H9 (cell line): ENCODE measurements around the gene ZCCHC17. TPM values are rescaled to one million over a fixed set of nuclear protein-coding genes. Genes with fewer than 3 reads are reported as not detected.

ENCODE experiments used
- DNase-seq: peaks from one replicate; pipeline ENCODE4 v3.0.0-alpha.2; 2017
- H2AFZ ChIP-seq: one replicate; pipeline ENCODE4 v1.6.1; 2013; ENCODE audit warnings: mild to moderate bottlenecking, low read length, control low read depth, moderate library complexity
- H2AK5ac ChIP-seq: 2 replicates; pipeline ENCODE4 v1.6.1; 2013; ENCODE audit warnings: low read length, control low read depth, mixed read lengths; ENCODE audit not compliant: insufficient read length
- H2BK120ac ChIP-seq: one replicate; pipeline ENCODE4 v1.6.1; 2013; ENCODE audit warnings: low read depth, mild to moderate bottlenecking, low read length, control low read depth, inconsistent platforms; ENCODE audit not compliant: poor library complexity, severe bottlenecking
- H2BK12ac ChIP-seq: 2 replicates; pipeline ENCODE4 v1.6.1; 2013; ENCODE audit warnings: low read length, control low read depth, mixed read lengths, low read depth; ENCODE audit not compliant: insufficient read length
- H2BK15ac ChIP-seq: 2 replicates; pipeline ENCODE4 v1.6.1; 2013; ENCODE audit warnings: low read depth, low read length, control low read depth
- H2BK20ac ChIP-seq: one replicate; pipeline ENCODE4 v1.6.1; 2013; ENCODE audit warnings: low read depth, mild to moderate bottlenecking, low read length, control low read depth, inconsistent platforms; ENCODE audit not compliant: poor library complexity, severe bottlenecking
- H2BK5ac ChIP-seq: 2 replicates; pipeline ENCODE4 v1.6.1; 2013; ENCODE audit warnings: low read length, control low read depth, mixed read lengths; ENCODE audit not compliant: insufficient read length
- H3K14ac ChIP-seq: 2 replicates; pipeline ENCODE4 v1.6.1; 2013; ENCODE audit warnings: low read length, control low read depth; ENCODE audit not compliant: insufficient read depth
- H3K18ac ChIP-seq: 2 replicates; pipeline ENCODE4 v1.6.1; 2013; ENCODE audit warnings: low read depth, mild to moderate bottlenecking, mixed read lengths, low read length, control low read depth; ENCODE audit not compliant: insufficient read length
- H3K23ac ChIP-seq: 2 replicates; pipeline ENCODE4 v1.6.1; 2013; ENCODE audit warnings: low read length, control low read depth, mixed read lengths, low read depth; ENCODE audit not compliant: insufficient read length
- H3K23me2 ChIP-seq: 2 replicates; pipeline ENCODE4 v1.6.1; 2013; ENCODE audit warnings: low read depth, mild to moderate bottlenecking, mixed read lengths, low read length, control low read depth; ENCODE audit not compliant: insufficient read length, poor library complexity, severe bottlenecking
- H3K27ac ChIP-seq: 2 replicates; pipeline ENCODE4 v1.5.1; 2013; ENCODE audit warnings: low read length, control low read depth, mixed read lengths, low read depth; ENCODE audit not compliant: insufficient read length
- H3K27me3 ChIP-seq: 2 replicates; pipeline ENCODE4 v1.6.1; 2013; ENCODE audit warnings: low read length, control low read depth, inconsistent platforms; ENCODE audit not compliant: insufficient read depth
- H3K4ac ChIP-seq: 2 replicates; pipeline ENCODE4 v1.6.1; 2013; ENCODE audit warnings: low read depth, mild to moderate bottlenecking, control low read depth, inconsistent platforms, low read length, moderate library complexity
- H3K4me1 ChIP-seq: 2 replicates; pipeline ENCODE4 v1.6.1; 2013; ENCODE audit warnings: low read length, control low read depth, inconsistent platforms; ENCODE audit not compliant: insufficient read depth
- H3K4me2 ChIP-seq: 2 replicates; pipeline ENCODE4 v1.6.1; 2013; ENCODE audit warnings: low read length, control low read depth, mixed read lengths; ENCODE audit not compliant: insufficient read length, insufficient read depth
- H3K56ac ChIP-seq: 2 replicates; pipeline ENCODE4 v1.6.1; 2013; ENCODE audit warnings: low read depth, mild to moderate bottlenecking, mixed read lengths, low read length, control low read depth; ENCODE audit not compliant: insufficient read length
- H3K79me1 ChIP-seq: 2 replicates; pipeline ENCODE4 v1.6.1; 2013; ENCODE audit warnings: low read depth, mild to moderate bottlenecking, moderate library complexity, low read length, control low read depth, inconsistent platforms; ENCODE audit not compliant: insufficient read depth, poor library complexity, severe bottlenecking
- H3K79me2 ChIP-seq: 2 replicates; pipeline ENCODE4 v1.6.1; 2013; ENCODE audit warnings: low read length, control low read depth, inconsistent platforms; ENCODE audit not compliant: insufficient read depth
- H3K9ac ChIP-seq: 2 replicates; pipeline ENCODE4 v1.6.1; 2013; ENCODE audit warnings: low read length, control low read depth, mixed read lengths; ENCODE audit not compliant: insufficient read length; ENCODE audit errors: extremely low read depth
- H3K9me3 ChIP-seq: one replicate; pipeline ENCODE4 v1.6.1; 2013; ENCODE audit warnings: low read depth, low read length, inconsistent platforms; ENCODE audit not compliant: control insufficient read depth
- H3T11ph ChIP-seq: one replicate; pipeline ENCODE4 v1.6.1; 2013; ENCODE audit warnings: mild to moderate bottlenecking, low read length, control low read depth, inconsistent platforms
- H4K20me1 ChIP-seq: one replicate; pipeline ENCODE4 v1.6.1; 2013; ENCODE audit not compliant: control insufficient read depth, insufficient read length, insufficient read depth
- H4K5ac ChIP-seq: 2 replicates; pipeline ENCODE4 v1.6.1; 2013; ENCODE audit warnings: low read depth, mild to moderate bottlenecking, mixed read lengths, low read length, control low read depth; ENCODE audit not compliant: insufficient read length
- H4K8ac ChIP-seq: replicated peaks from 2 replicates; pipeline ENCODE4 v1.6.1; 2013; ENCODE audit warnings: low read length, control low read depth, mixed read lengths, low read depth; ENCODE audit not compliant: insufficient read length
- H4K91ac ChIP-seq: 2 replicates; pipeline ENCODE4 v1.6.1; 2013; ENCODE audit warnings: low read depth, mild to moderate bottlenecking, moderate library complexity, mixed read lengths, low read length, control low read depth; ENCODE audit not compliant: insufficient read length
- H3K27ac Mint-ChIP-seq, 3 experiments: 2 replicates in 2 of 3; 3 replicates in 1 of 3; pipeline ENCODE4 v1.8.0; 2020 to 2021; ENCODE audit warnings: mixed read lengths in 3 of 3, mild to moderate bottlenecking in 1 of 3, moderate library complexity in 1 of 3
- H3K27me3 Mint-ChIP-seq: 2 replicates; pipeline ENCODE4 v1.8.0; 2021; ENCODE audit warnings: low read depth, mild to moderate bottlenecking, moderate library complexity, mixed read lengths
- H3K36me3 Mint-ChIP-seq, 3 experiments: 2 replicates in 2 of 3; 3 replicates in 1 of 3; pipeline ENCODE4 v1.8.0; 2020 to 2021; ENCODE audit warnings: low read depth in 3 of 3, mixed read lengths in 3 of 3; ENCODE audit not compliant: insufficient read depth in 1 of 3
- H3K4me1 Mint-ChIP-seq, 2 experiments: 2 replicates each; pipeline ENCODE4 v1.8.0; 2020; ENCODE audit warnings: mixed read lengths in 2 of 2
- H3K4me3 Mint-ChIP-seq, 2 experiments: 2 replicates in 1 of 2; 3 replicates in 1 of 2; pipeline ENCODE4 v1.8.0; 2020 to 2021; ENCODE audit warnings: mild to moderate bottlenecking in 2 of 2, mixed read lengths in 2 of 2, moderate library complexity in 1 of 2
- H3K9me3 Mint-ChIP-seq, 2 experiments: 2 replicates in 1 of 2; 3 replicates in 1 of 2; pipeline ENCODE4 v1.8.0; 2020; ENCODE audit warnings: mild to moderate bottlenecking in 2 of 2, mixed read lengths in 2 of 2, moderate library complexity in 1 of 2
- WGBS: extraction: QIAGEN DNeasy Blood & Tissue Kit; methylation state at CpG from one replicate; pipeline ENCODE4 v1.1.7; 2013; ENCODE audit warnings: missing lambda C conversion rate, low lambda C conversion rate, mixed read lengths; ENCODE audit not compliant: insufficient read length; ENCODE audit errors: extremely low coverage; 5-methylcytosine and 5-hydroxymethylcytosine counted together
- total RNA-seq: library from RNA; stranded (reverse); gene quantifications from 2 replicates; pipeline ENCODE4 v1.2.1, GENCODE V29; 2021
- TF ChIP-seq, protein P1 (sequence below): fragments of 200-600 bp; sonication (generic); conservative IDR thresholded peaks from 3 replicates; pipeline ENCODE4 v1.8.0; 2021; ENCODE audit warnings: antibody characterized with exemption, mild to moderate bottlenecking

The ZCCHC17 gene
- total RNA-seq, 1 experiment from 2014 or later: 50.4 TPM

DNA sequence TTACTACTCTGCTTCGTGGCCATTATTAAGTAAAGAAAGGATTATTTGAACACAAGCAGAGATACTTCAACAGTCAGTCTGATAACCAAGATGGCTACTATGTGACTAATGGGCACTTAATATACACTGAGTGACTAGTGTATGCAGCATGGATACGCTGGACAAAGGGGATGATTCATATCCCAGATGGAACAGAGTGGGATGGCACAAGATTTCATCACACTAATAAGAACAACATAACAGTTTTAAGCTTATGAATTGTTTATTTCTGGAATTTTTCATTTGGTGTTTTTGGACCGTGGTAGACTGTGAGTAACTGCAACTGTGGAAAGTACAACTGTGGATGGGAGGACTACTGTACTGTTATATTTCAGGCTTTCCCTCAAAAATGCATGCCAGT lies 9.4 kb downstream of the ZCCHC17 start:
- H3K79me2 ChIP-seq: peaks cover 3% of the 10 kb centered on the region; the same call in 1 of the 2 replicates
- WGBS: no CpG with 5 or more reads among the region's 3 CpGs
- TF ChIP-seq, protein P1, sequence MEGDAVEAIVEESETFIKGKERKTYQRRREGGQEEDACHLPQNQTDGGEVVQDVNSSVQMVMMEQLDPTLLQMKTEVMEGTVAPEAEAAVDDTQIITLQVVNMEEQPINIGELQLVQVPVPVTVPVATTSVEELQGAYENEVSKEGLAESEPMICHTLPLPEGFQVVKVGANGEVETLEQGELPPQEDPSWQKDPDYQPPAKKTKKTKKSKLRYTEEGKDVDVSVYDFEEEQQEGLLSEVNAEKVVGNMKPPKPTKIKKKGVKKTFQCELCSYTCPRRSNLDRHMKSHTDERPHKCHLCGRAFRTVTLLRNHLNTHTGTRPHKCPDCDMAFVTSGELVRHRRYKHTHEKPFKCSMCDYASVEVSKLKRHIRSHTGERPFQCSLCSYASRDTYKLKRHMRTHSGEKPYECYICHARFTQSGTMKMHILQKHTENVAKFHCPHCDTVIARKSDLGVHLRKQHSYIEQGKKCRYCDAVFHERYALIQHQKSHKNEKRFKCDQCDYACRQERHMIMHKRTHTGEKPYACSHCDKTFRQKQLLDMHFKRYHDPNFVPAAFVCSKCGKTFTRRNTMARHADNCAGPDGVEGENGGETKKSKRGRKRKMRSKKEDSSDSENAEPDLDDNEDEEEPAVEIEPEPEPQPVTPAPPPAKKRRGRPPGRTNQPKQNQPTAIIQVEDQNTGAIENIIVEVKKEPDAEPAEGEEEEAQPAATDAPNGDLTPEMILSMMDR: no peak
- no peak overlapping the region for H3K18ac ChIP-seq
- no peaks in the 10 kb centered on the region; the same call in 1 of the 2 replicates for H3K4me1 ChIP-seq
- peaks cover 10 to 24% (median 15%) of the 10 kb centered on the region in 3 experiments for H3K36me3 Mint-ChIP-seq
- no peak overlapping the region for H3K4ac ChIP-seq
- no peak overlapping the region for H3T11ph ChIP-seq
- H2AK5ac ChIP-seq: no peak overlapping the region
- H3K9me3 Mint-ChIP-seq: no peaks in the 10 kb centered on the region
- no peak overlapping the region for H2BK12ac ChIP-seq
- no peaks in the 10 kb centered on the region for H4K20me1 ChIP-seq
- H4K5ac ChIP-seq: no peak overlapping the region
- no peak overlapping the region for H3K9ac ChIP-seq
- no peak overlapping the region for H2BK5ac ChIP-seq
- H4K8ac ChIP-seq: no peak overlapping the region
- no peak overlapping the region for H4K91ac ChIP-seq
- no peak overlapping the region for H3K4me2 ChIP-seq
- no peak for DNase-seq
- no peak overlapping the region for H3K23ac ChIP-seq
- no peaks in the 10 kb centered on the region for H3K27me3 Mint-ChIP-seq
- H3K79me1 ChIP-seq: no peaks in the 10 kb centered on the region
- H3K9me3 ChIP-seq: no peaks in the 10 kb centered on the region
- H2AFZ ChIP-seq: no peak overlapping the region
- H3K56ac ChIP-seq: no peak overlapping the region
- no peaks in the 10 kb centered on the region for H3K23me2 ChIP-seq
- 0 out of 7 replicates have a peak overlapping the region, but pooled peaks of 1 of the 3 experiments have one; percentile 6 for H3K27ac Mint-ChIP-seq
- no peak overlapping the region for H2BK120ac ChIP-seq
- H3K27me3 ChIP-seq: no peaks in the 10 kb centered on the region
- no peak overlapping the region for H3K14ac ChIP-seq
- no peak overlapping the region for H3K4me3 Mint-ChIP-seq
- H3K4me1 Mint-ChIP-seq: peaks cover 0 to 8% of the 10 kb centered on the region in 2 experiments; a peak in 2 of 4 replicates
- no peak overlapping the region for H2BK20ac ChIP-seq
- H2BK15ac ChIP-seq: no peak overlapping the region
- no peak overlapping the region for H3K27ac ChIP-seq
